ENCODE data around the gene RELA. TPM values are rescaled to one million over a fixed set of nuclear protein-coding genes. Genes with fewer than 3 reads are reported as not detected.

RELA gene
- total and polyA plus RNA-seq, 2 of the 13 experiments (the other 11 are each of a cell fraction or from before 2014, with no cell fraction given) = 21.4 to 40.5 TPM

GRCh38 chr11:65637794-65638419 lies 24.8 kb downstream of the RELA start, which contains the start of gene SIPA1 (continued):
- TF ChIP-seq TBX2 (CRISPR knock-in tag; IDR thresholded peaks at IDR 0.05; ENCODE audit: borderline replicate concordance) (peak; percentile 35; the same call in 1 of the 2 replicates), SPEN (CRISPR knock-in tag; IDR thresholded peaks at IDR 0.05; ENCODE audit: low read depth) (peak; percentile 39), ZNF670 (CRISPR knock-in tag; IDR thresholded peaks at IDR 0.05; ENCODE audit: borderline replicate concordance) (peak; percentile 82; the same call in 1 of the 2 replicates), CHCHD3 (CRISPR knock-in tag; IDR thresholded peaks at IDR 0.05) (no peak), TGIF2 (CRISPR knock-in tag; IDR thresholded peaks at IDR 0.05) (0 out of 2 replicates have a peak, but pooled peaks have one; percentile 21), PRDM15 (CRISPR knock-in tag; IDR thresholded peaks at IDR 0.05) (no peak), CBFB (CRISPR knock-in tag; IDR thresholded peaks at IDR 0.05) (peak; percentile 47; the same call in 1 of the 2 replicates), CC2D1A (CRISPR knock-in tag; IDR thresholded peaks at IDR 0.05) (no peak), ZGPAT (CRISPR knock-in tag; IDR thresholded peaks at IDR 0.05) (0 out of 2 replicates have a peak, but pooled peaks have one; percentile 36), ZNF646 (CRISPR knock-in tag; IDR thresholded peaks at IDR 0.05) (no peak), ZSCAN30 (CRISPR knock-in tag; IDR thresholded peaks at IDR 0.05) (no peak), ZNF484 (CRISPR knock-in tag; IDR thresholded peaks at IDR 0.05; ENCODE audit: borderline replicate concordance, low read depth) (no peak), DPF2 (CRISPR knock-in tag; IDR thresholded peaks at IDR 0.05; ENCODE audit: borderline replicate concordance, low read depth) (no peak), FOXO4 (CRISPR knock-in tag; conservative IDR thresholded peaks at IDR 0.05) (no peak), RFXAP (CRISPR knock-in tag; IDR thresholded peaks at IDR 0.05; ENCODE audit: borderline replicate concordance) (0 out of 2 replicates have a peak, but pooled peaks have one; percentile 14)

Data from HepG2 (cell line).